NCI-H1694 (cell line): ENCODE measurements around the gene OPN4.
A peak's percentile ranks its signal among the peaks of the same experiment; 100 is the strongest.

Experiments used
- DNase-seq: peaks from one replicate; lab custom pipeline; 2025; lab: John Stamatoyannopoulos, UW

The OPN4 gene

DNA sequence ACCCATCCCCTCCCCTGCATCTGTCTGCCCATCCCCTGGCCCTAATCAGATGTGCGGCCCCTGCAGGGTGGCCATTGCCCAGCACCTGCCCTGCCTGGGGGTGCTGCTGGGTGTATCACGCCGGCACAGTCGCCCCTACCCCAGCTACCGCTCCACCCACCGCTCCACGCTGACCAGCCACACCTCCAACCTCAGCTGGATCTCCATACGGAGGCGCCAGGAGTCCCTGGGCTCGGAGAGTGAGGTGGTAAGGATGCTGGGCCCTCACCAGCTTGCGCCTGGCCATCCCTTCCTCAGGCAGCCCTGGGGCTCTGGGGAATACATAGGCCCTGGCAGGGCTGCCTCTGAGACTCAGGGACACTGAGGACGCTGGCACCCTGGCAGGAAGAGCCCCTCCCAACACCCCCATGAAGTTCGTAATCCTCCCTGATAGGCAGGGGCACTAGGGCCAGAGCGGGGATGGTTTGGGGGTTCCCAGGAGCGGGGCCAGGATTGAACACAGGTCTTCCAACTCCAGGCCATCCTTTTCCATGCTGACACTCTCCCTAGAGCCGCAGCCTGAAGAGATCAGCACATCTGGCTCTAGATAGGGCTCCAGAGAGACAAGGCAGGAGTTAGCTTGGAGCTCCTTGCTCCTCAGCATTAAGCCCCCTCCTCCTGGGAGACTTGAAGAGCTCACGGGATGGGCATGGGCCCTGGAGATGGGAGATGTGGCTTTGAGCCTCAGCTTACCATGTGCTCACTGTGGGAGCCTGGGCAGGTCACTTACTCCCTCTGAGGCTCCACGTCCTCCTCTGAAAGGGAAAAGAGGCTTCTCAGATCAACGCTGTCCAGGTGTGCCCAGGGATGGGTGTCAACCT, 8.1 kb downstream of the OPN4 start:
- DNase-seq, result no peak

- DNase-seq, result no peak
Observed at GRCh38 chr10:86663046-86663345, 8.6 kb downstream of the OPN4 start.

- no peak for DNase-seq
Observed at GRCh38 chr10:86663576-86664339, 9.4 kb downstream of the OPN4 start.

GRCh38 chr10:86664341-86665217, 10.2 kb downstream of the OPN4 start:
- DNase-seq, result peak; percentile 17

DNA sequence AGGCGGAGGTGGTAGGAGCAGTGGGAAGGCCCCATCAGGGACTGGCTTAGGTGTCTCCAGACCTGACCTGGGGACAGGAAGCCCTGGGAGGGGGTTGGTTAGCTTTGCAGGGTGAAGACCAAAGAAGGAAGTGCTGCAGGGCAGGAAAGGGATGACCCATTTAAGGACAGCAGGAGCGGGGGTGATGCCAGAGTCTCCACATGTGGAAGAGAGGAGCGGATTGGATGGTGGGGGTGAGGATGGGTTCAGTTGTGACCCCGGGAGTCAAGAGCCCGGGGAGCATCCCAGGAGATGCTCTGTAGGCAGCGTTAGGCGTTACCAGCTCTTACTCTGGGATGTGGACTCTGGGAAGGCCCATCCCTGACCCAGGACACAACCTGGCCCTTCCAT, 10.9 kb downstream of the OPN4 start:
- DNase-seq, result no peak

GRCh38 chr10:86665868-86666267, 11.5 kb downstream of the OPN4 start:
- no peak for DNase-seq

DNA sequence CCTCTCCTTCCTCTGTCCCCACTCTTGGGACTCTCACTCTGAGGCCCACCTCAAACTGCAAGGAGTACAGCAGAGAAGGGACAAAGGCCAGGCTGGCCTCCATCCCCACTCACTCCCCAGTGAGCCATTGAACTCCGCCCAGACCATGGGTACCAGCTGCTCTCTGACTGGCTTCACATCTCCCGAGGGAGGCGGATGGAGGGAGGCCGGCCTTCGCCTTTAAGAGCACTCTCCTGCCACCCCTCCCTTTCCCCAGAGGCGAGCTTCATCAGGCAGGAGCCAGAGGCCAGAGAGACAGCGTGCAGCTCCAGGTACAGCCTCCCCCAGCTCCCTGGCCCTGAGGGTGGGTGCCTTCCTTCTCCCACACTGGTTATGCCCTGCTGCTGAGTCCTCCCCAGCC, 12.2 kb downstream of the OPN4 start:
- DNase-seq, result no peak

DNA sequence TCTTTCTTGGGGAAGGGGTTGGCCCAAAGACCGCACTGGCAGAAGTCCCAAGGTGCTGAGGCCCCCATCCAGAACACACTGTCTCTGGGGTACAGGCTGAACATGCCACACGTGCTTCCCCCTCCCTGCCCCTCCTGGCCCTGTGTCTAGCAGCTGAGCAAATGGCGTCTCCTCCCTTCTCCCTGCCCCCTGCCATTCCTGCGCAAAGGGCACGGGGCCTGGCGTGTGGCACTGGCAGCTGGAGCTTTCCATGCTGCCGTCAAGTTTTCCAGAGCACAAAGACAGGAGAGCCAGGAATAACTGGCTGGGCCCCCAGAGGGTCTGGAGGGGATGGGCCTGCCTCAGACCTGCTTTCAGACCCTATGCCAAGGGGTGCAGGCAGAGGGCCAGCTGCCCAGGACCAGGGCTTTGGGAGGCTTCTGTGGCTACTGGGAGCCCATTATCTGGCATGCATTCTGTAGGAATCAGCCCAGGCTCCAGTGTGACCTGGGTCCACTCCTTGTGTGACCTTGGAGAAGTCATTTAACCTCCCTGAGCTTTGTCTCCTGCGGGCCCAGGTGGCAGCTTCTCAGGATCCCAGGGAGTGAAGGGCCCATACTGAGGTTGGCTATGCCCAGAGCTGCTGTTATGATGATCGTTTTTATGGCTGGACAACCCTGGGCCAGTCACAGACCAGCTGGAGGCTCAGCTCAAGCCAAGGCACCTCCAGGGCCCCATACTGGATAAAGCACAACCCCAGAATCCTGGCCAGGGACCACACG, 13.3 kb downstream of the OPN4 start:
- no peak for DNase-seq

- no peak for DNase-seq
Observed at GRCh38 chr10:86668297-86669165, 14.2 kb downstream of the OPN4 start, which contains the start of gene LDB3. TSS of gene LDB3 (plus strand) at chr10:86668511. CDS start at chr10:86668692, 181 bp downstream.

DNA sequence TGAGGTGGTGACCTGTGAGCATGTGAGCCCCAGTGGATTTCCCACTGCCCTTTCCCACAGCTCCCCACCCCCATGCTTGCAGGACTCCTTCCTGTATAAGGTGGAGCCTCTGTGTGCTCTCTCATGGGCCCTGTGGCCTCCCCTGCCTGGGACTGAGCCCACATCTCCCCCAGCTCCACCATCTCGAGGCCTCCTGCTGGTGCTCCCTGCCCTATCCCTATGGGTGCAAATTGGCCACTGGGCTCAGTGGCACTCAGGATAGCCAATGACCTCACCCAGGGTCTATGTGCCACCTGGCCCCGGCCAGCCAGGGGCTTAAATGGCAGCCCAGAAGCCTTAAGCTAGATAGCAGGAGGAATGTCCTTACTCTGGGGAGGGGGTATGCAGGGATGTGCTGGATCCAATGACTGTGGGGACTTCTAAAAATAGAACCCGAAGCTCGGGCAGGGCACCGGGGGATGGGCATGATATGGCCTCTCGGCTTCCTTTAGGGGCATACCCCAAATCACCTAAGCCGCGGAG, 16.0 kb downstream of the OPN4 start:
- DNase-seq, result no peak

GRCh38 chr10:86670876-86671275, 16.5 kb downstream of the OPN4 start:
- no peak for DNase-seq

GRCh38 chr10:86671419-86671818, 17.1 kb downstream of the OPN4 start:
- no peak for DNase-seq

GRCh38 chr10:86671985-86672710, 17.8 kb downstream of the OPN4 start:
- no peak for DNase-seq

GRCh38 chr10:86673216-86673826, 19.0 kb downstream of the OPN4 start:
- DNase-seq, result peak; percentile 88

DNA sequence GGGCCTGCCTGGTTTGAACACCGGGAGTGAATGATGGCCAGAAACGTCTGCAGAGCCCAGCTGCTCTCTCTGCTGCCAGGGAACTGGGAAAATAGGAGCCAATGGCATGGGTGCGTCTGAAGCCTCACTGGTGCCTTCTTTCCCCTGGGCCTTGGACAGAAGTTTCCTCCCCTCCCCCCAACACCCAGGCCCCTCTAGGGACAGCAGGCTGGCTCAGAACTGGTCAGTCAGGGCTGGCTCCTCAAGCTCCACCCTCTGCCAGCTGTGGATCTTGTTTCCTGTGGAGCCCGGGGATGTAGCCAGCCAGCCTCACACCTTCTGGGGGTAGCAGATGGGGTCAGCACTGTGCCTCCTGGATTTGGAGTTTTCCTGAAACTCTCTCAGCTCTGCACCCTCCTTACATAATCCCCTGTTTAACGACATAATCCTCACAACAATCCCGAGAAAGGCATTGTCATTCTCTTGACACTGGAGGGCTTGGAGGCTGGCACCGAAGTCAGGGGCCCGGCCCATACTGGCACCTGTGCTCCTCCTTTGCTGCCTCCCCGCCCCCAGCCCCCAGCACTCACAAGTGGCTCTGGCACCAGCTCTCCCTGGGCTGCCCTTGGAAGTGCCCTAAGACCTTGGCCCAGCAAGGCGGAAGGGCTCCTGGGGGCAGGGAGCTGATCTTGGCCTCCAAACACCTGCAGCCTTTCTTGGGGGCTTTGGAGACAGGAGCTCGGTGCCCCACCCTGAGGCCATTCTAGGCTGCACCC, 19.7 kb downstream of the OPN4 start:
- peak; percentile 88 for DNase-seq

DNA sequence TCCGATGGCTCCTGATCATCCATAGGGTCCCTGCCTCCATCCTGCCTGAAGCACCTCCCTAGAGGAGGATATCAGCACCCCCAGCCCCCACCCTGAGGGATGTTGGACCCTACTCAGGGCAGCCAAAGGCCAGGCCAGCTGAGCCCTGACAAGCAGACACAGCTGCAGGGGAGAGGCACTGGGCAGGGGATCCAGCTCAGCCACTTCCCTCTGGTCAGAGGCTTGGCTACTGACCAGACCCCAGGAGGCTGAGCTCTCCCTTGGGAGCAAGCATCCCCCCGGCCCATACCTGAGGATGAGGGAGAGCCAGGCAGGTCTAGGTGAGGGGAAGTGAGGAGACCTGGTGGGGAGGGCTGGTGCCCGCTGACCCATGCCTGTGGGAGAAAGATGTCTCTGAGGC, 20.6 kb downstream of the OPN4 start:
- no peak for DNase-seq

DNA sequence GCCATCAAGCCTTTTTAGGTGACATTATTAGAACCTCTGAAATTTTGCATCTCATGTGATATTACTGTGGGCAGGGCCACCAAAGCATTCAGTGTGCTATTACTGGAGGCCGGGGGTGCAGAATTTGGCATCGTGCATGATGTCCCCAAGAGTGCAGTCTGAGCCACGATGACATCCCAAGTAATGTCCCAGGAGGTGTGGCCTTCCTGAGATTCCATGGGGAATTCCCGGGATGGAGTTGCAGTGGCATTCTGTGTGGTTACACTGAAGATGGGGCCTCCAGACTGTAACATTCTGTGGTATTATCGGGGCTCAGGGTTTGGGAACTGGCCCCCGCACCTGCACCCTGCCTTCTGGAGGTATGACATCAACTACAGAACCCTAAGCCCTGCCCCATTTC, 23.0 kb downstream of the OPN4 start:
- no peak for DNase-seq

- no peak for DNase-seq
Observed at GRCh38 chr10:86678999-86679792, 24.8 kb downstream of the OPN4 start.
